Measurements from ENCODE around the gene ARCN1.

ARCN1 gene

DNA sequence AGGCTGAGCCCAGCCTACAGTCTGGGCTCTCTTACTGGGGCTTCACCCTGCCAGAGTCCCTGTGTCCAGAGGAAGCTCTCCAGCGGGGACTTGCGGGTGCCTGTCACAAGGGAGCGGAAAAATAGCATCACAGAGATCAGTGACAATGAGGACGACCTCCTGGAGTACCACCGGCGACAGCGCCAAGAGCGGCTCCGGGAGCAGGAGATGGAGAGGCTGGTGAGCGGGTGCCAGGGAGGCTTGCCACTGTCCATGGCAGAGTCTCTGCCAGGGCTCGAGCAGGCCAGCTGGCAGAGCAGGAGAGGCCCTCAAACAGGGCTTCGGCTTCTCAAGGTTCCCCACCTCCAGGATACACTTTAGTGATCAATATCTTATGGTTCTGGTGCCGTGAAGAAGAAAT lies 56.2 kb downstream of the ARCN1 start:
- TF ChIP-seq, protein P1, sequence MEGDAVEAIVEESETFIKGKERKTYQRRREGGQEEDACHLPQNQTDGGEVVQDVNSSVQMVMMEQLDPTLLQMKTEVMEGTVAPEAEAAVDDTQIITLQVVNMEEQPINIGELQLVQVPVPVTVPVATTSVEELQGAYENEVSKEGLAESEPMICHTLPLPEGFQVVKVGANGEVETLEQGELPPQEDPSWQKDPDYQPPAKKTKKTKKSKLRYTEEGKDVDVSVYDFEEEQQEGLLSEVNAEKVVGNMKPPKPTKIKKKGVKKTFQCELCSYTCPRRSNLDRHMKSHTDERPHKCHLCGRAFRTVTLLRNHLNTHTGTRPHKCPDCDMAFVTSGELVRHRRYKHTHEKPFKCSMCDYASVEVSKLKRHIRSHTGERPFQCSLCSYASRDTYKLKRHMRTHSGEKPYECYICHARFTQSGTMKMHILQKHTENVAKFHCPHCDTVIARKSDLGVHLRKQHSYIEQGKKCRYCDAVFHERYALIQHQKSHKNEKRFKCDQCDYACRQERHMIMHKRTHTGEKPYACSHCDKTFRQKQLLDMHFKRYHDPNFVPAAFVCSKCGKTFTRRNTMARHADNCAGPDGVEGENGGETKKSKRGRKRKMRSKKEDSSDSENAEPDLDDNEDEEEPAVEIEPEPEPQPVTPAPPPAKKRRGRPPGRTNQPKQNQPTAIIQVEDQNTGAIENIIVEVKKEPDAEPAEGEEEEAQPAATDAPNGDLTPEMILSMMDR (conservative IDR thresholded peaks at IDR 0.05; ENCODE audit: control insufficient read depth, insufficient read depth, low read depth, low read length): no peak
- no peak overlapping the region for H3K4me3 ChIP-seq (ENCODE audit: control insufficient read depth, low read depth, low read length)
- DNase-seq (ENCODE audit: low read depth): no peak

DNA sequence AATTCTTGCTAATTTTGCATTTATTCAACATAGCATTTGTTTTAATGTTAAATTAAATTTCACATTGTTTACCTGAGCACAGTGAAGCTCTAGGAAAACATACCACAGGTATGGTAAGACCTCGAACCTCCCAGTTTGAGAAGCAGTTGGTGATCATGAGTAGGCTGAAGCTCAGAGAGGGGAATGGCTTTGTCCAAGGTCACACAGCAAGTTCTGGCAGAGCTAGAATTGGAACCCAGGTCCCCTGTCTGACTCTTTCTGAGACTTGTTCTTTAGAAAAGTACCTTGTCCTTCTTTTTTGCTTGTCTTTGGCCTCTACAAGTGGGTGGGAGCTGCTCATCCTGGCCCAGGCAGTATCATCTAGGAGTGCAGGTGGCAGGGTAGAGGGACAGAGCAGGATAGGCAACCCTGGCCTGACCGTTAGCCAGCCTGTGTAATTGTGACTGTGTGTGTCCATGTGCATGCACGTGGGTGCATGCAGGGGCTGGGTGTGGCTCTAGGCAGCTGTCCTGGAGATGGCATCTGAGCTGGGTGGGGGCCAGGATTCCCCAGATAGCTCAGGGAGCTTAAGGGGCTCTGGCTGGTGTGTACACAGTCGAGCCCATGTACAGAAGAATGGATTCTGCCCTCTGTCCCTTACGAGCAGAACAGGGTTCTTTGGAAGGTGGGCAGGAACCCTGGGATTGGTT lies 56.8 kb downstream of the ARCN1 start:
- DNase-seq (ENCODE audit: low read depth): no peak
- TF ChIP-seq, protein P1 (conservative IDR thresholded peaks at IDR 0.05; ENCODE audit: control insufficient read depth, insufficient read depth, low read depth, low read length): no peak
- no peak overlapping the region for H3K4me3 ChIP-seq (ENCODE audit: control insufficient read depth, low read depth, low read length)

DNA sequence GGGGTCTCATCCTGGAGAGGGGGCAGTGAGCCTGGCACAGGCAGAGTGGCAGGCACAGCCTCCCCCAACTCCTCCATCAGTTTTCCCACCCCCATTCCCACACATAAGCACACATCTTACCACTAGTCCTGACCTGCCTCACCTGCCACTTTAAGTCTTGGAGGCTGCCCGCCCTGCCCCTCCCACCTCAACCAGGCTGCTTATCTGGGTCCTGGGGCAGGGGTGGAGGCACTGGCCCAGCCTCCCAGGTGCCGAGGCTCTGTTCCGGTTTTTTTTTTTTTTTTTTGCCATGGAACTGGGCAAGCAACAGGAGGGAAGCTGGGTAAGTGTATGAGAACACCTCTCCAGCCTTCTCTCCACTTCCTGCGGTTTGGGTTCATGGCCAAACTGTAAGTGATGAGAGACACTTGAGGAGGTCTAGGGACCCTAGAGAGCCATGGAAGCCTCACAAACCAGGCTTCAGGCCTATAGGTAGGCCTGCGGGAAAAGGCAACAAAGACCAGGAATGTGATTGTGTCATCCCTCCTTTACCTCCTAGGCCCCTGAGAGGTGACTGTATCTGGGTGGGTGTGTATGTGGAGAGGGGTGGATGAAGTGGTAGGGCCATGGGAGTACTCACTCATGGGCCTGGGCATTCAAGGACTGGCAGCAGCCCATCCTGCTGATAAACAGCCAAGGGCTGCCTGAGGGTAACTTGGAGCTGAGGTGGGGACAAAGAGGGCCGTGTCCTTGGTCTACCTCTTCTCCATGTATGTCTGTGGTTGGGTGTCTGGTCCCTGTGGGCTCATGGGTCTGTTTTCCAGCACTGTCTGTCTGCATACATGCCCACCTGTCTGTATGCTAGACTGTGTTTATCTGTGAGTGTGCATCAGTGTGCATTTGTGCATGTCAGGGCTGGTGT lies 57.8 kb downstream of the ARCN1 start:
- TF ChIP-seq, protein P1 (conservative IDR thresholded peaks at IDR 0.05; ENCODE audit: control insufficient read depth, insufficient read depth, low read depth, low read length): no peak
- DNase-seq (ENCODE audit: low read depth): no peak

DNA sequence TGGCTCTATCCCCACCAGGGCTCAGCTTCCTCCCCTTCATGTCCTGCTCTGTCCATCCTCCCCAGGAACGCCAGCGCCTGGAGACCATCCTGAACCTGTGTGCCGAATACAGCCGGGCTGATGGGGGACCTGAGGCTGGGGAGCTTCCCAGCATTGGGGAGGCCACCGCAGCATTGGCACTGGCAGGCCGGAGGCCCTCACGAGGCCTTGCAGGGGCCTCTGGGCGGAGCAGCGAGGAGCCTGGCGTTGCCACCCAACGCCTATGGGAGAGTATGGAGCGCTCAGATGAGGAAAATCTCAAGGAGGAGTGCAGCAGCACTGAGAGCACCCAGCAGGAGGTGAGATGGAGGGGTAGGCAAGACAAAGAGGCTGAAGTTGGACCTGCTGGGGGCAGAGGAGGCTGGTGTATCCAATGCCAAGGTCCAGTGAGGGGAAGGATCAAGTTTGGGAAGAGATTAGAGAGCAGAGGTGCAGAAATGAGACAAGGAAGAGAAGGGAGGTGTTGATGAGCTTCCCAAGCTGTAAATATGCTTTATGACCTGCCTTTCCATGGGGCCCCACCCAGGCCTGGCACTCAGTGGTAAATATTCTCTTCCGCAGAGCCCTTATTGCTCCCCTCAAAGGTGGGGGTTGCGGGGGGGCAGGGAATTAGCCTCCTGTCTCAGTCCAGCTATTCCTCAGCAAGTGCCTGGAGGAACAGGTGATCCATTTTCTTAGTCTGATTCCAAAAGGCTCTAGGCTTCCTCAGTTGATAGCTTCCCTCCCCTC lies 59.1 kb downstream of the ARCN1 start:
- DNase-seq (ENCODE audit: low read depth): no peak
- TF ChIP-seq, protein P1 (conservative IDR thresholded peaks at IDR 0.05; ENCODE audit: control insufficient read depth, insufficient read depth, low read depth, low read length): no peak

More for the DNA sequence above, 57.8 kb downstream of the ARCN1 start:
- no peak overlapping the region for H3K4me3 ChIP-seq (ENCODE audit: control insufficient read depth, low read depth, low read length)

DNA sequence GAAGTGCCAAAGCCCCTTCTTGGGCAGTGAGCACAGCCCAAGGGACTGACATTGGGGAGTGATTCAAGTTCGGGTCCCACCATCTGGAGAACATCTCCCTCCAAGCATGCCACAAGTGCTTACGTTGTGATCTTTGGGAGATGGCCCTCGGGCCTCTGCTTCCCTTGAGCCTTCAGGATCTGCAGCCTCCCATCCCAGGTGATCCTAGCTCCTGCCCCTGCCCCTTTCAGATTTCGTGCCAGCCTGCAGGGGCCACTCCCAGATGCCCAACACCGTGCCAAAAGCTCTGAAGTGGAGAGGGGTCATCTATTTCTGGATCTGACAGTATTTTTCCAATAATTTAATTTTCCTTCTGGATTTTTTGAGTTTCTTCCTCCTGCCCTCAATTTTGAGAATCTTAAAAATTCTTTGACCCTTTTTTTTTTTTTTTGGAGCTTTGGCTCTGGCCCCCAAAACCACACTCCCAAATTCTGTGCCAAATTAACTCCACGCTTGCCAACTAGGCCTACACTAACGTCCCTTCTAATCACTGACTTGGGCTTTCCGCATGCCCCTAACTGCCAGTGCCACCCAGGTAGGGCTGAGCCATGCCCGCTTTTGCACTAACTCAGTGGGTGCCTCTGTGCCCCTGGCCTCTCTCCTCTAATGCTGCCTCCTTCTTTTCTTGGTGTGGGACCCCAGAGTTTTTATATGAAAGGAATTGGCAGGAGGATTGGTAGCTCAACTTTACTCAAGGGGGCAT lies 60.5 kb downstream of the ARCN1 start:
- TF ChIP-seq, protein P1 (conservative IDR thresholded peaks at IDR 0.05; ENCODE audit: control insufficient read depth, insufficient read depth, low read depth, low read length): no peak
- H3K4me3 ChIP-seq (ENCODE audit: control insufficient read depth, low read depth, low read length): no peak overlapping the region
- DNase-seq (ENCODE audit: low read depth): no peak

More for the DNA sequence above, 59.1 kb downstream of the ARCN1 start:
- no peak overlapping the region for H3K4me3 ChIP-seq (ENCODE audit: control insufficient read depth, low read depth, low read length)

DNA sequence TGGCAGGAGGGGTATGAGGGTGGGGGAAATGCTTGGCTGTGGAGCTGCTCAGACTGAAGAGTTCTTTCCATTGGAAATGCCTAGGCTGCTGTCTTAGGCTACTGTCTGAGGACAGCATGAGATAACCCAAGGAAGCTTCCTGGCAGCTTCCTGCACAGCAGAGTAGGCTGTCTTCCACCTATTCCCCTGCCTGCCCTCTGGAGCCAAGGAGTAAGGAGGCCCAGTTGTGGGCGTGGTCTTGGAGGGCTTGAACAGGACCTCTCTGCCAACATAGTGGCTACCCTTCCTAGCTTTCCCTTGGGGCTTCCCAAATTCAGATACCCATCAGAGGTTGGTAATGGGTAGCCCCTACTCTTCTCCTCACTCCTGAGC lies 61.1 kb downstream of the ARCN1 start:
- TF ChIP-seq, protein P1 (conservative IDR thresholded peaks at IDR 0.05; ENCODE audit: control insufficient read depth, insufficient read depth, low read depth, low read length): no peak
- DNase-seq (ENCODE audit: low read depth): peak; percentile 39
- H3K4me3 ChIP-seq (ENCODE audit: control insufficient read depth, low read depth, low read length): no peak overlapping the region
